HG02763 (cell line): ENCODE measurements around the gene HDAC2.
"Not testable (repeated sequence)": the region's sequence is repeated elsewhere in the genome, so short reads cannot be mapped to it uniquely, and the experiment has no call there.

Experiments used
- ATAC-seq: cut with Tn5 transposase; IDR thresholded peaks from one replicate; pipeline ENCODE4 v1.9.1; 2021; ENCODE audit warnings: mild to moderate bottlenecking, moderate library complexity; ENCODE audit not compliant: unreplicated experiment

The HDAC2 gene

DNA sequence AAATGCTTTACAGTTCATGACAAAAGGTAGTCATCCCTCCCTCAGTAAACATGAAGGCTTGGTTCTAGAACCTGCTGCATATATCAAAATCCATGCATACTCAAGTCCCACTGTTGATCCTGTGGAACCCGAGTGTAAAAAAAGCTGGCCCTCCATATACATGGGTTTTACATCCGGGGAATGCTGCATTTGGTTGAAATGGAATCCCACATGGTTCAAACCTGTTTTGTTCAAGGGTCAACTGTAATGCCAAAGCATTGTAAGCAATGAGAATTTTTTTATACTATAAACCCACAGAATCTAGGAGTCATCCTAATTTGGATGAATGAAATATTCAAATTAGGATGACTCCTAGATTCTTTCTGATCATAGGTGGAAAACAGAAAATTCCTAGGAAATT, 5.9 kb upstream of the HDAC2 start:
- ATAC-seq = no peak

DNA sequence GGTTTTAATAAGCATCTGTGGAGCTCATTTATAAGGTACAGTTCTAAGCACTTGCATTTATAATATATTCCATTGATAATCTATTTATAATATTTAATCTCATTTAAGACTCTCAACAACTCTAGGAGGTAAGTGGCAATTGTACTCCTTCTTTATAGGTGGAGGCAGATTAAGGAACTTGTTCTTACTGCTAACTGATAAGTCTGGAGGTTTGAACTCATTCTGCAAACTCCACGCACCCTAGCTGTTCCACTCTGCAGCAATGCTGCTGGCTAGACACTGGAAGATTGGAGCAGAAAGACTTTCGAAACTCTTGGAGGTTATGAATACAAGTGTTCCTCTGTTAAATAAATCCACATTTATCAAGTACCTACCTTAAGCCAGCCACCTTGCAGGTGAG, 793 bp upstream of the HDAC2 start:
- no peak for ATAC-seq

DNA sequence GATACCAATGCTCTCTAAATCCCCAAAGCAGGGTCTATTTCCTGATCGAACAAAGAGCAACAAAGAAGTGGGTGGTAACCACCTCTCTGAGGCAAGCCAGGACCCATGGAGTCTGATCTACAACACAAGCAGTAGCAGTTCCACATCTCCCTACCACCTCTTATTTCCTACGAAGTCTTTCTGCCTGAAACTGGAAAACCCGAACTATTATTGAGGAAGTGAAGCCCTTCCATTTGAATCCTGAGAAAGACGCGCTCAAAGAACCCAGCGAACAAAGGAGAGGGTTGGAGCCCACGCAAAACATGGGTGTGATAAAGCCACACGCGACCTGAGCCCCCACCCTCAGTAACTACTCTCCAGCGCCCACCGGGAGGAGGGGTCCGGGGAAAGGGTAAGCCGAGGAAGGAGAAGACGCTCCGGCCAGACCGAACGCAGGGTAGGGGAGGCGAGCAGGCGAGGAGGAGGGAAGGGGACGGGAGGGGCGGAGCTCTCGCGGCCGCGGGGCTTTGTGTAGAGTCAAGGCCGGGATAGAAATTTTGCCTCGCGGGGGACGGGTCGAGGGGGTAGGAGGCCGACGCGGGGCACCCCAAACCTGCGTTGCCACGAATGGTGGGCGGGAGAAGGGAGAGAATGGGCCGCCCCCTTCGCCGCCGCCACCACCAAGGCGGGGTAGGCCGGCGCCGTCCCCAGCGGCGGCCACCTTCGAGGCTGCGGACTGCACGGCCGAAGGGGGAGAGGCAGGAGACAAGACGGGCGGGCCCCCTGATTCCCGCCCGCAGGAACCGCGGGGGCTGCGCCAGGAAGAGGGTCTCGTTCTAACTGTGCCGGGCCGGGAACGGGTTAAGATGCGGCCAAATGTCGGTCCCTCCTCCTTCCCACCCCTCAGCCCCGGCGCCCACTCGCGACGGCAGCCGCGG, 802 bp downstream of the HDAC2 start:
- ATAC-seq = peak; percentile 29

DNA sequence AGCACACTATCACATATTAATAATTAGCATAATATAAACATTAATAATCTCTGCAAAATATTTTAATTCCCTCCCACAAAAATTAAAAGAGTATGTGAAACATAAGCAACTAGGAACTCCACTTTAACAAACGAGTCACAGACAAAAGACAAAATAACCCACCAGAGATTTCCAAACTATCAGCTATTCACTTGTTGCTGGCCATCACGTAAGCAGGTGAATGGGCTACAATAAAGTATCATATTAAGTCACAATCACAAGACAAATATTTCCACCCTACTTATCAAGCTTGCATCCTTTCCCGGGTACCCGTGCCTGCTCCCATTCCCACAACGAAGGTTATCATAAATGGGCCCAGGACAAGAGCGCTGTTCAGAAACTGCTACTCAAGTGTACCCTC, 2.5 kb downstream of the HDAC2 start:
- no peak for ATAC-seq

DNA sequence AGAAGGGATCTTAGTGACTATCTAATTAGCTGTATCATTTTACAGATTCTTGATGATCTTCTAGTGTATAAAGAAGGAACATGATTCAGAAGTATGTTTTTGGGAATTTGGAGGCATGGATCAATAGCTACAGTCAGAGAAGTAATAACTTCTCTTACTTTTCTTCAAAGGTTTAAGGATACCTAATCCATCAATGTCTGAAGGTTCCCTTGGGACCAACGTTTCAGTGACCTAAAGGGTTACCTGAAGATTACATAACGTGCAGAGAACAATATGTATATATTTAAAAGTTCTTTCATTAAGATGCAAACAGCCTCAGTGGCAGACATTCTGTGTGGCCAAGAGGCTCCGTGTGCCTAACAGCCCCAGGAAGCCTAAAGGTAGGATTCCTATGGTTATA, 3.2 kb downstream of the HDAC2 start:
- no peak for ATAC-seq

DNA sequence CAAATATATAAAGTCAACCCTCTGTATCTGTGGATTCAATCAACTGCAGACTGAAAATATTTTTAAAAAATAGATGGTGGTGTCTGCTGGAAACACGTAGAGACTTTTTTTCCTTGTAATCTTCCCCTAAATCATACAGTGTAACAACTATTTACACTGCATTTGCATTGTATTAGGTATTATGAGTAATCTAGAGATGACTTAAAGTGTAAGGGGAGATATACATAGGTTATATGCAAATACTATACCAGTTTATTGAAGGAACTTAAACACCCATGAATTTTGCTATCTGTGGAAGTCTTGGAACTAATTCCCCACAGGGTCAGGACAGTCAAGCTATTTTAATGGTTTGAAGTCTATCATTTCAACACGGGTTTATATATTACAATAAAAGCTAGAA, 10.2 kb downstream of the HDAC2 start:
- ATAC-seq = no peak

DNA sequence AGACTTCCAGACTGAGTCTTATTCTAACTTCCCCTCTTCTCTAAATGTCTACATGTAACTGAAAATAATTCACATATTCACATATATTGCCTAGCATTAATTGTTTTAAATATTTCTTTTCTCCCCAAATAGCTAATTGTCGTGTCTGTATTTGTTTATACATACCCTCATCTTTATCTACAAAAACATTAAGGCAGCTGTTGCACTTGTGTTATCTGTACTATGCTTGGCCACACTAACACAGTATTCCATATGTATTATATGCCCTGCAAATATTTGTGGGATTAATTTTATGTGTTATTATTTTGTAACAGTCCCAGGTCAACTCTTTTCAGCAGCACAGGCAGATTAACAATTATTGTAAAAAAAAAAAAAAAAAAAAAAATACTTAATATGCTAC, 11.7 kb downstream of the HDAC2 start:
- ATAC-seq = no peak

DNA sequence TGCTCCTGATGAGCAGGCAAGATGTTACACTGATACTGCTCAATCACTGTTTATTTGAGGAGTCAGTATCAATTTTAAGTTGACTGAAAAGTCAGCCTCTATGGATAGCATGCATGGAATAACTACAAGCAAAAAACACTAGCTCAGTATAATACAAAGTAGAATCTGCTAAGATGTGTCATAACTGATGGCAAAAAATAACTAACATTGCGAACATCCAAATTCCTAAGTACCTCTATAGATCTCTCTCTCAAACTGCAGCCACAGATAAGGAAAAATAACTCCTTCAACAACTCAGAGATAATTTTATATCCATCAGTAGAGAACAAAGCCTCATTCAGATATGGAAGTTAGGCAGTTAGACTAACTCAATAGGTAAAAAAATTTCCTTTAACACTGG, 16.3 kb downstream of the HDAC2 start:
- ATAC-seq = no peak

DNA sequence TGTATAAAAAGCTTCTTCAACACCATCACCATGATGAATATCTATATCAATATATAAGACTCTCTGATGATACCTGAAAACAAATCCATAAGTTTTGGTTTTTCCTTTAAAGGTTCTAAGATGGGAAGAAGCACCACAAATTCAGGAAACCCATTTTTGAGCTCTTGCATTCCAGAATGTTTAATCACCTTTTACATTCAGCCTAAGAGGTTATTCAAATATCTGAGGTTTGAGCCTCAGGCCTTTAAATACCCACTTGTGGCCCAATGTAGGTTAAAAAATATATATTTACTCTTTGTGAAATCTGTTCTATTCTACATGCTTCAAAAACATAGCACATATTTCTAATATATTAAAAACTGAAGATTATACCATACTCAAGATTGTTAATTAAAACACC, 17.6 kb downstream of the HDAC2 start:
- ATAC-seq = no peak

DNA sequence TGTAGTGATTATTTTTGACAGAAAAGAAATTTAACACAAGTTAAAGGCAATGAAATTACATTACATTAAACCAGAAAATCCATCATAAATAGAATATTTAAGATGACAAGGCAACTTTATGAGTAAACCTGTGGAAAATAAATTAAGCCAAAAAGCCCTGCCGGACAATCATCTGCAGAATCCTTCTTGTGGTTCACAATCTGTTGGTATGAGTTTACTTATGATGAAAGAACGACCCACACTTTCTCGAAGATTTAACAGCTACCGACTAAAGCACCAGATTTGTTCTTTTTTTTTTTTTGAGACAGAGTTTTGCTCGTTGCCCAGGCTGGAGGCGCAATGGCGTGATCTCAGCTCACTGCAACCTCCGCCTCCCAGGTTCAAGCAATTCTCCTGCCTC, 21.4 kb downstream of the HDAC2 start:
- ATAC-seq = no peak

DNA sequence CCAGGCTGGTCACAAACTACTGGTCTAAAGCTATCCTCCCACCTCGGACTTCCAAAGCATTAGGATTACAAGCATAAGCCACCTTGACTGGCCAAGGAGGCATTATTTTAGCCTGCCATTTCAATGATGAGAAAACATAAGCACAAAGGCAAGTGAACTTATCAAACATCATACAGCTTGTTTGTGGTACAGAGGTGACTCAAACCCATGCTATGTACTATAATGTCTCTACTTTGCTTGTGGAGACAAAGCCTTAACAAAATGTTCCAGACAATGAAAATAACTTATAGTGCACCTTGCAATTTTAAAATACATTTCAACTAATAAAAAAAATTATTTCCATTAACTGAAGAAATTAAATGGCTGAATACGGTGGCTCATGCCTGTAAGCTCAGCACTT, 26.2 kb downstream of the HDAC2 start:
- ATAC-seq = no peak

DNA sequence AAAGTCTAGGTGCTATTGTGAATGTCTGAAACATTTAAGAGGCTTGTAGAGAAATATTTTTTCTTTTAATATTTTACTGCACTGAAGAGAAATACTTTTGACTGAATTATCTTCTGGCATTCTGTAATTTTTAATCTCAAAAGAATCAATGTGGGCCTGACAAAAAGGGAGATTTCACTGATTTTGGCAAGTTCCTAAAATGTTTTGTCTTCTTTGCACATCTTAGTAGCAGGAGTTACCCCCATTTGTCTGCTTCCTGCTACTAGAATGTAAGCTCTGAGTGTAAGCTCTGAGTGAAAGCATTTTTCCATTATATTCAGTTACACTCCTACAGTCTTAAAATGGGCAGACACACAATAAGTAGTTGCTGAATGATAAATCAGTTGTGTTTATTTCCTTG, 31.1 kb downstream of the HDAC2 start:
- ATAC-seq = no peak

DNA sequence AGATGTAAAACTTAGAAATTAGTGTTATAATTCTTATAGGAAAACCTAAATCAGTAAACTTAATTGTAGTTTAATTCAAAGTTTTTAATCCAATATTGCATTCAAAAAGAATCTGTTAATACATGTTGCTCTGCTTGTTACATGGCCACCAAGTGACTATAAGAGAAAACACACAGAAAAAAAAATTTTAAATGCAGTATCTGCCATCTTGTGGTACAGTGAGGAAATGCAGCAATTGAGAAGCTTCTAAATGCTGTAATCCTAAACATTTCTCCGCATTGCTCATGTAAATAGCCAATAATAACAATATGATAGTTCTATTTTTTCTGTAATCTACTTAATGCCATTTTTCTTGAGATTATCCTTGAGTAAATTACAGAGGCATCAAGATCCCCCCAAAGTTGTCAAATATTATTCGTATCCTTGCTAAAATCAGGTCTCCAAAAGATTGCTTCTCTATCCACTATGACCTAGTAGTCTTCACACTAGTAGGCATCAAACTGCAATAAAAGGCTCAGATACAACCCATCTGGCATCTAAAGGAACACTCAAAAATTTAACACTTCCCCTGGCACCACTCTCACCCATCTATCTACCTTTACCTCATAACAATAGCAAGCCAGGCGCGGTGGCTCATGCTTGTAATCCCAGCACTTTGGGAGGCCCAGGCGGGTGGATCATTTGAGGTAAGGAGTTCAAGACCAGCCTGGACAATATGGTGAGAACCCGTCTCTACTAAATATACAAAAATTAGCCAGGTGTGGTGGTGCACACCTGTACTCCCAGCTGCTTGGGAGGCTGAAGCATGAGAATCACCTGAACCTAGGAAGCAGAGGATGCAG, 34.6 kb downstream of the HDAC2 start:
- ATAC-seq = peak; percentile 86

DNA sequence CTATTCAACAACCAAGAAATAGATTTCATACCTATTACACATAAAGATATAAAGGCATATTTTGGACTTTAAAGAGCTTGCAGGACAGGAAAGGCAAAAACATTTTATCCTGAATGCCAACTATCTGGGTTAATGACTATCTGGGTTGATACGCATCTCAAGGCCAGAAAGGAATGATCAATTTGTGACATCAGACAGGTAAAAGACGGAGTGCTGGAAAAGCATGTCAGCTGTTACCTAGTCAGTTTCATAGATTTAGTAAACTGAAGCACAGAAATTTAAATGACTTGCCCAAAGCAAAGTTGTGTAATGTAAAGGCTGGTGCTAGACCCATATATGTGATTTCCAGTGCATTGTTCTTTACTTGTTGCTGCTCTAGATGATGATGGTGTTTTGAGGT, 36.8 kb downstream of the HDAC2 start:
- ATAC-seq = no peak

DNA sequence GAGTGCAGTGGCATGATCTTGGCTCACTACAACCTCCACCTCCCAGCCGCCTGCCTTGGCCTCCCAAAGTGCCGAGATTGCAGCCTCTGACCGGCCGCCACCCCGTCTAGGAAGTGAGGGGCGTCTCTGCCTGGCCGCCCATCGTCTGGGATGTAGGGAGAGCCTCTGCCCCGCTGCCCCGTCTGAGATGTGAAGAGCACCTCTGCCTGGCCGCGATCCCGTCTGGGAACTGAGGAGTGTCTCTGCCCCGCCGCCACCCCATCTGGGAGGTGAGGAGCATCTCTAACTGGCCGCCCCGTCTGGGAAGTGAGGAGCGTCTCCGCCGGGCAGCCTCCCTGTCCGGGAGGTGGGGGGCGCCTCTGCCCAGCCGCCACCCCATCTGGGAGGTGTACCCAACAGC, 39.0 kb downstream of the HDAC2 start:
- ATAC-seq = not testable (repeated sequence)

DNA sequence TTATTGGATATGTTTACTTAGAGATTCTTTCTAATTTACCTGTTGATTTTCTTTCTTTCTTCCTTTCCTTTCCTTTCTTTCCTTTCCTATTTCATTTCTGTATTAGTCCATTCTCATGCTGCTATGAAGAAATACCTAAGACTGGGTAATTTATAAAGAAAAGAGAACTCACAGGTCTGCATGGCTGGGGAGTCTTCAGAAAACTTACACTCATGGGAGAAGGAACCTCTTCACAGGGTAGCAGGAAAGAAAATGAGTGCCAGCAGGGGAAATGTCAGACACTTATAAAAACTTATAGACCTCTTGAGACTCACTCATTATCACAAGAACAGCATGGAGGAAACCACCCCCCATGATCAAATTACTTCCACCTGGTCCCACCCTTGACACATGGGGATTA, 40.8 kb downstream of the HDAC2 start:
- ATAC-seq = no peak

DNA sequence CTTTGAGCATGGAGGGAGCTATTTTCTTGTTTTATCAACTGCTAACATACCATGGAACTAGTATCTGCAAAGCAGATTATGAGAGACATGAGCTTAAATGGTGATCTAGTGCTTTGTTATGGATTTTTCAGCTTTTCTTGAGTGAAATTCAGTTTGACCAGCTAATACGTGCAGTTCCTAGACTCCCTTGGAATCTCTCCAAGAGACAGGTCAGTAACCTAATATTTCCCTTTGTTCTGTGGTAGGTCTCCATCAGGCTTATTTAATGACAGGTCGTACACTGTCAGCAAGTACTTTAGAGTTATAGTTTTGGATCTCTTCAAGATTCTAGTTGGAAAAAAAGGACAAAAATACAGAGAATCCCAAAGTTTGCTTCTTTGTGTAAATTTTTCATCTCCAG, 43.9 kb downstream of the HDAC2 start:
- no peak for ATAC-seq

DNA sequence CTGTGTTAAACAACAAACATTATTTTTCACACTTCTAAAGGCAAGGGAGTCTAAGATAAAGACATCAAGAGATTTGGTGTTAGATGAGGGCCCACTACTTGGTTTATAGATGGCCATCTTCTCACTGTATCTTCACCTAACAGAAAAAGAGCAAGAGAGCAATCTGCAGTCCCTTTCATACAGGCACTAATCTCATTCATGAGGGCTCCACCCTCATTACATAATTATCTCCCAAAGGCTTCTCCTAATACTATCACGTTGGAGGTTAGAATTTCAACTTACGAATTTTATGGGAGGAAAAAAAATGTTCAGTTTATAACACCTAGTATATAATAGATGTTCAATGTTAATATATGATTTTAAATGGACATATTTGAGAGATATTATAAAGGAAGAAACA, 45.6 kb downstream of the HDAC2 start:
- no peak for ATAC-seq

DNA sequence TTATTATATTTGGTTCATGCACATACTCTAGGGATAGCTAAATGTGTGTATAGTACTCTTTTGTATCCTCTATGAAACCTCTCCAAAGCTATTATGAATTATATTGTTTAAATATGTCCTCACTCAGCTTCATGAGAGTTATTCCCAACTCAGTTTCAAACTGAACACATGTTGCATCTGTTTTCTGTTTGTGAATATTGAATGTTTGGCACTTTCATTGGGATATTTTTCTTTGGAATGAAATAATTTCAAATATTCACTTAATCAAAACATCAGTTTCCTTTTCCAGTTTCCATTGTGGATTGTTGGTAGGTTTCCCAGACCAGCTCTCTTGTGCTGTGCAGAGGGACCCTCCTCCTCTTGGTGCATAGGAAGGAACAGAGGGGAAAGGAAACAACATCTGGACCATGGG, 46.6 kb downstream of the HDAC2 start:
- no peak for ATAC-seq

DNA sequence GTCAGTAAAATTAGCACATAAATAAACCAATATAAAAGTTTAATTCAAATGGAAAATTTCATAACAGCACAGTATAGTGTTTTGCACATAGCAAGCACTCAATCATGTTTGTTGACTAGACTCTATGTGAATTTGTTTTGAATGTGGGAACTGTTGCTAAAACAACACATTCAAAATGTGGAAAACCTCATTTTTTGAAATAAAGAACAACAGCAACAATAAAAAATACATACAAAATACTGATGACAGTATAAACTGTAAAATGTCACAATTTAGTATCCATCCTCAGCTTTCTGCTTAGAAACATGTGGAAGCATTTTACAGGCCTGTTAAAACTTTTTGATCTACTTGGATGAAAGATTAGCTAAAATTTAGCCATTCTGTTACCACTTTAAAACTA, 47.4 kb downstream of the HDAC2 start:
- ATAC-seq = no peak

DNA sequence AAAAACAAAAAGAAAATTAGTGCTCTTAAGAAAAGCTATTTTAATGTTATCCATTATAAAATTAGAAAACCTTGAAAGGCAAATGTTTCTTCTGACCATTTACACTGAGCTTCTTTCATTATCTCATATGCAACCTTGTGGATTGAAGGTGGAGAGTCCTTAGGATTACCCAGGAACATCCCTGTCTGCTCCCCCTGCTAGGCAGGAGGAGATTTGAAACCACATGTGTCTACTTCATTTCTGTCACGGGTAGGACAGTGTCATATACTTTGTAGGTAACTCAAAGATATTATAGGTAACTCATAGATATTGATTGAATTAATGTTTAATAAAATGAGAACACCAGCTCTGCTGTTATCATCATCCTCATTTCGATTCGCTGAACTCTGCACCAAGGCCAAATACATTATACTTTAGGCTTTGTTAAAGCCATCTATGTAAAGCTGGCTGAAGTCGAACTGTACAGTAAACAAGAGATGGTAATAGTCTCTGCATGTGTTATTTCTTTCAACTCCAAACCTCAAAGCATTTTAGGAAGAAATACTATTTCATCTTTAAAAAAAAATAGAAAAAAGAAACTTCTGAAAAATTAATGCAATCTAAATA, 49.5 kb downstream of the HDAC2 start:
- no peak for ATAC-seq
